Caco-2 (cell line): ENCODE data around the gene ADCYAP1R1. TPM values are rescaled to one million over a fixed set of nuclear protein-coding genes. Genes with fewer than 3 reads are reported as not detected.
A peak's percentile ranks its signal among the peaks of the same experiment; 100 is the strongest.

Experiments used
- BruUV-seq: library from RNA; stranded (reverse); fragments of 400-500 nt; replicated peaks from 2 replicates; lab custom pipeline; 2021; lab: Mats Ljungman, UMichigan
- CTCF ChIA-PET: fragments of 300-600 bp; sonication (Branson Sonifier 250); formaldehyde crosslinking; loops from one replicate; lab custom pipeline; 2022; ENCODE audit warnings: antibody characterized with exemption; lab: Charles Lee
- POLR2A ChIA-PET: fragments of 300-600 bp; sonication (Branson Sonifier 250); formaldehyde crosslinking; loops from one replicate; lab custom pipeline; 2022; ENCODE audit warnings: antibody characterized with exemption; lab: Charles Lee
- DNase-seq, 2 experiments: peaks; one replicate each; pipeline versions ENCODE4 v3.0.0 to v3.0.0-alpha.2; 2020 to 2022
- H3K27me3 ChIP-seq: replicated peaks from 2 replicates; pipeline ENCODE4 v1.6.0; 2011; ENCODE audit warnings: low read length; ENCODE audit not compliant: control insufficient read depth, insufficient read depth
- H3K36me3 ChIP-seq: 2 replicates; pipeline ENCODE4 v1.5.1; 2011; ENCODE audit warnings: low read length; ENCODE audit not compliant: control insufficient read depth, insufficient read depth
- H3K4me1 ChIP-seq: fragments of 250-450 bp; sonication (Bioruptor Pico); 2 replicates; pipeline ENCODE4 v1.5.1; 2020; ENCODE audit warnings: mild to moderate bottlenecking
- H3K4me3 ChIP-seq: 2 replicates; pipeline ENCODE4 v1.5.1; 2011; ENCODE audit warnings: low read depth, mild to moderate bottlenecking, control low read depth, low read length
- H3K9me3 ChIP-seq: fragments of 250-450 bp; sonication (Bioruptor Pico); 2 replicates; pipeline ENCODE4 v1.5.1; 2020; ENCODE audit warnings: mild to moderate bottlenecking, moderate library complexity
- H3K27ac Mint-ChIP-seq: one replicate; pipeline ENCODE4 v1.8.0; 2022; ENCODE audit warnings: mixed read lengths; ENCODE audit not compliant: unreplicated experiment
- H3K27me3 Mint-ChIP-seq: one replicate; pipeline ENCODE4 v1.8.0; 2022; ENCODE audit warnings: mixed read lengths; ENCODE audit not compliant: insufficient read depth, unreplicated experiment
- H3K36me3 Mint-ChIP-seq: one replicate; pipeline ENCODE4 v1.8.0; 2022; ENCODE audit warnings: mild to moderate bottlenecking, mixed read lengths; ENCODE audit not compliant: insufficient read depth, unreplicated experiment
- H3K4me1 Mint-ChIP-seq: one replicate; pipeline ENCODE4 v1.8.0; 2022; ENCODE audit warnings: low read depth, mixed read lengths; ENCODE audit not compliant: unreplicated experiment
- H3K4me3 Mint-ChIP-seq: one replicate; pipeline ENCODE4 v1.8.0; 2022; ENCODE audit warnings: mild to moderate bottlenecking, moderate library complexity, mixed read lengths; ENCODE audit not compliant: unreplicated experiment
- H3K9me3 Mint-ChIP-seq: one replicate; pipeline ENCODE4 v1.8.0; 2022; ENCODE audit warnings: mixed read lengths; ENCODE audit not compliant: unreplicated experiment
- CTCF ChIP-seq, 2 experiments: fragments of 200-600 bp in 1 of 2; IDR thresholded peaks; 1 replicate in 1 of 2; 2 replicates in 1 of 2; pipeline versions ENCODE4 v1.5.1 to v1.8.0; 2011 to 2022; ENCODE audit warnings: antibody characterized with exemption in 1 of 2, control low read depth in 1 of 2, inconsistent platforms in 1 of 2, low read depth in 1 of 2, low read length in 1 of 2, mild to moderate bottlenecking in 1 of 2, moderate library complexity in 1 of 2; ENCODE audit not compliant: insufficient read depth in 1 of 2, severe bottlenecking in 1 of 2, unreplicated experiment in 1 of 2
- intact Hi-C: fragments of 100-400 bp; cut with micrococcal nuclease; formaldehyde crosslinking; loops from one replicate; pipeline ENCODE4 v1.10.0; 2022; ENCODE audit not compliant: unreplicated experiment
- total RNA-seq: library from RNA; stranded (reverse); gene quantifications from 2 replicates; pipeline ENCODE4 v1.2.3, GENCODE V29; 2022

ADCYAP1R1 gene
- total RNA-seq, 1 experiment from 2014 or later, result not detected

GRCh38 chr7:31122649-31123058, 70.5 kb downstream of the ADCYAP1R1 start:
- H3K4me3 ChIP-seq, result no peak overlapping the region
- peaks cover 7% of the 10 kb centered on the region for H3K27me3 Mint-ChIP-seq
- no peaks in the 10 kb centered on the region for H3K9me3 Mint-ChIP-seq
- CTCF ChIA-PET, result interaction anchor here (0.6 to 6.4 kb wide), 21 partner anchors 9 to 327 kb away, joined by 3 to 260 read pairs (median 4); no protein-coding TSS in a partner anchor
- H3K4me1 Mint-ChIP-seq, result no peaks in the 10 kb centered on the region
- H3K4me3 Mint-ChIP-seq, result no peak overlapping the region
- DNase-seq, result peak; percentile 68 to 70
- no peaks in the 10 kb centered on the region for H3K9me3 ChIP-seq
- no TSS peak for BruUV-seq
- no peaks in the 10 kb centered on the region for H3K4me1 ChIP-seq
- H3K27me3 ChIP-seq, result no peaks in the 10 kb centered on the region
- TF ChIP-seq CTCF (IDR thresholded peaks at IDR 0.05; ENCODE audit: insufficient read depth in 1 of 2, low read depth in 1 of 2, low read length in 1 of 2, severe bottlenecking in 1 of 2, unreplicated experiment in 1 of 2), result peak; percentile 85 to 87
- POLR2A ChIA-PET, result interaction anchor here (0.8 kb wide), 1 partner anchor 139 kb away, joined by 3 read pairs; no protein-coding TSS in a partner anchor
- H3K36me3 ChIP-seq, result no peaks in the 10 kb centered on the region
- no peaks in the 10 kb centered on the region for H3K36me3 Mint-ChIP-seq
- H3K27ac Mint-ChIP-seq, result no peak overlapping the region
- intact Hi-C loops, result loop anchor here (1.0 to 10.0 kb wide), 3 partner anchors 139 to 378 kb away; no protein-coding TSS in a partner anchor

- Mint-ChIP-seq H3K9me3 (no peaks in the 10 kb centered on the region), H3K4me3 (no peak overlapping the region), H3K27ac (no peak overlapping the region), H3K36me3 (no peaks in the 10 kb centered on the region), H3K4me1 (no peaks in the 10 kb centered on the region), H3K27me3 (peaks cover 7% of the 10 kb centered on the region)
- no peak for DNase-seq
- Histone ChIP-seq H3K4me3 (no peak overlapping the region), H3K36me3 (no peaks in the 10 kb centered on the region), H3K9me3 (no peaks in the 10 kb centered on the region), H3K27me3 (no peaks in the 10 kb centered on the region), H3K4me1 (no peaks in the 10 kb centered on the region)
- no TSS peak for BruUV-seq
- intact Hi-C loops, result loop anchor here (10.0 kb wide), 1 partner anchor 379 kb away; no protein-coding TSS in a partner anchor
- CTCF ChIA-PET, result interaction anchor here (0.7 to 6.4 kb wide), 19 partner anchors 8 to 328 kb away, joined by 3 to 260 read pairs (median 4); no protein-coding TSS in a partner anchor
- TF ChIP-seq CTCF (IDR thresholded peaks at IDR 0.05; ENCODE audit: insufficient read depth in 1 of 2, low read depth in 1 of 2, low read length in 1 of 2, severe bottlenecking in 1 of 2, unreplicated experiment in 1 of 2), result no peak
- POLR2A ChIA-PET, result no interaction called here
These were observed 71.2 kb downstream of the ADCYAP1R1 start for GRCh38 chr7:31123321-31123720.

- Mint-ChIP-seq H3K27me3 (peaks cover 7% of the 10 kb centered on the region), H3K36me3 (no peaks in the 10 kb centered on the region), H3K9me3 (no peaks in the 10 kb centered on the region), H3K4me1 (no peaks in the 10 kb centered on the region), H3K27ac (no peak overlapping the region), H3K4me3 (no peak overlapping the region)
- CTCF ChIA-PET, result interaction anchor here (0.6 to 6.4 kb wide), 4 partner anchors 11 to 148 kb away, joined by 4 to 260 read pairs (median 12); no protein-coding TSS in a partner anchor
- H3K4me3 ChIP-seq, result no peak overlapping the region
- no peak for TF ChIP-seq CTCF (IDR thresholded peaks at IDR 0.05; ENCODE audit: insufficient read depth in 1 of 2, low read depth in 1 of 2, low read length in 1 of 2, severe bottlenecking in 1 of 2, unreplicated experiment in 1 of 2)
- no peak for DNase-seq
- H3K27me3 ChIP-seq, result no peaks in the 10 kb centered on the region
- POLR2A ChIA-PET, result no interaction called here
- intact Hi-C loops, result loop anchor here (10.0 kb wide), 1 partner anchor 379 kb away; no protein-coding TSS in a partner anchor
- H3K36me3 ChIP-seq, result no peaks in the 10 kb centered on the region
- no TSS peak for BruUV-seq
- no peaks in the 10 kb centered on the region for H3K4me1 ChIP-seq
- H3K9me3 ChIP-seq, result no peaks in the 10 kb centered on the region
These were observed 71.6 kb downstream of the ADCYAP1R1 start for GRCh38 chr7:31123726-31124125.
